ENCODE data around the gene TRIM33.
A peak's percentile ranks its signal among the peaks of the same experiment; 100 is the strongest.

TRIM33 gene

GRCh38 chr1:114511032-114511785, at the start of gene TRIM33:
TRIM33 (minus strand) TSS chr1:114511203; CDS start chr1:114511076, 127 bp downstream.
- peak; percentile 94 for DNase-seq

GRCh38 chr1:114559356-114559755, 48.4 kb upstream of the TRIM33 start:
- no peak for DNase-seq

GRCh38 chr1:114558544-114558943, 47.5 kb upstream of the TRIM33 start:
- DNase-seq: no peak

- DNase-seq: no peak
Observed at GRCh38 chr1:114554577-114554976, 43.6 kb upstream of the TRIM33 start.

- no peak for DNase-seq
Observed at GRCh38 chr1:114552106-114552639, 41.2 kb upstream of the TRIM33 start.

GRCh38 chr1:114551400-114551799, 40.4 kb upstream of the TRIM33 start:
- no peak for DNase-seq

- no peak for DNase-seq
Observed at GRCh38 chr1:114550336-114550735, 39.3 kb upstream of the TRIM33 start.

- DNase-seq: no peak
Observed at GRCh38 chr1:114549137-114549536, 38.1 kb upstream of the TRIM33 start.

GRCh38 chr1:114547076-114547475, 36.1 kb upstream of the TRIM33 start:
- no peak for DNase-seq

GRCh38 chr1:114545796-114546195, 34.8 kb upstream of the TRIM33 start:
- no peak for DNase-seq

- DNase-seq: no peak
Observed at GRCh38 chr1:114545315-114545714, 34.3 kb upstream of the TRIM33 start.

- no peak for DNase-seq
Observed at GRCh38 chr1:114540821-114541220, 29.8 kb upstream of the TRIM33 start.

GRCh38 chr1:114540272-114540671, 29.3 kb upstream of the TRIM33 start:
- no peak for DNase-seq

GRCh38 chr1:114536043-114536442, 25.0 kb upstream of the TRIM33 start:
- DNase-seq: no peak

GRCh38 chr1:114535401-114535800, 24.4 kb upstream of the TRIM33 start:
- DNase-seq: no peak

- no peak for DNase-seq
Observed at GRCh38 chr1:114531094-114531493, 20.1 kb upstream of the TRIM33 start.

GRCh38 chr1:114530224-114530623, 19.2 kb upstream of the TRIM33 start:
- no peak for DNase-seq

GRCh38 chr1:114524944-114525343, 13.9 kb upstream of the TRIM33 start:
- DNase-seq: no peak

- no peak for DNase-seq
Observed at GRCh38 chr1:114522264-114522575, 11.2 kb upstream of the TRIM33 start.

GRCh38 chr1:114521396-114522263, 10.6 kb upstream of the TRIM33 start:
- DNase-seq: no peak

GRCh38 chr1:114517348-114517747, 6.3 kb upstream of the TRIM33 start:
- DNase-seq: no peak

- DNase-seq: no peak
Observed at GRCh38 chr1:114512595-114513280, 1.7 kb upstream of the TRIM33 start.

- peak; percentile 55 for DNase-seq
Observed at GRCh38 chr1:114510274-114511031, 550 bp downstream of the TRIM33 start.

Measured in NCI-H345 (cell line).